Measurements from ENCODE around the gene MGAM2.
A peak's percentile ranks its signal among the peaks of the same experiment; 100 is the strongest.

The MGAM2 gene

DNA sequence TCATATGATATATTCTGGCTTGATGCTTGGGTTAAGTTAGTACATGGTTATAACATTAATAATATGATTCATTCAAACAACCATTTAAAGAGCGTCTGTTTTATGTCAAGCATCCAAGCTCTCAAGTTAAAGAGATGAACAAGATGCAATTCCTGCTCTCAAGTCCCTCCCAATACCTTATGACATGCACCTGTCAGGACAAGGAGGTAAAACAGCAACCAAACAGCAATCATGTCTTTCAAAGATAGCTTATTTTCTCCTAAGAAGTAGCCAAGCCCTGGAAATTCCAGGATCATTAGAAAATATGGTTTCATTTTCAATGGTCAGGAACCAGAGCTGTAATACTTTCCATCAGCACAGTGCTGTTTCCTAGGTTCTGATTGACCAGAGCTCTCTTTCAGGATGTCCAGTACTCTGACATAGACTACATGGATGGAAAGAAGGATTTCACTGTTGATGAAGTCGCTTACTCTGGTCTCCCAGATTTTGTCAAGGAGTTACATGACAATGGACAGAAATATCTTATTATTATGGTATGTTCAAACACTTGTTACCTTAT lies 29.0 kb downstream of the MGAM2 start:
- Histone ChIP-seq H3K4me1 (ENCODE audit: control insufficient read depth in 2 of 2, insufficient read depth in 2 of 2, low read length in 2 of 2) (no peaks in the 10 kb centered on the region), H3K9ac (ENCODE audit: low read depth in 1 of 2, low read length in 2 of 2) (no peak overlapping the region), H3K36me3 (ENCODE audit: control insufficient read depth in 2 of 2, insufficient read depth in 2 of 2, low read length in 2 of 2) (no peaks in the 10 kb centered on the region), H3K9me3 (ENCODE audit: control insufficient read depth in 2 of 2, low read length in 2 of 2) (no peaks in the 10 kb centered on the region), H3K27ac (ENCODE audit: low read depth in 2 of 2, low read length in 2 of 2) (no peak overlapping the region), H3K27me3 (ENCODE audit: control insufficient read depth in 2 of 2, insufficient read depth in 2 of 2, low read length in 2 of 2) (no peaks in the 10 kb centered on the region), H3K4me3 (ENCODE audit: low read length in 2 of 2) (no peak overlapping the region)

DNA sequence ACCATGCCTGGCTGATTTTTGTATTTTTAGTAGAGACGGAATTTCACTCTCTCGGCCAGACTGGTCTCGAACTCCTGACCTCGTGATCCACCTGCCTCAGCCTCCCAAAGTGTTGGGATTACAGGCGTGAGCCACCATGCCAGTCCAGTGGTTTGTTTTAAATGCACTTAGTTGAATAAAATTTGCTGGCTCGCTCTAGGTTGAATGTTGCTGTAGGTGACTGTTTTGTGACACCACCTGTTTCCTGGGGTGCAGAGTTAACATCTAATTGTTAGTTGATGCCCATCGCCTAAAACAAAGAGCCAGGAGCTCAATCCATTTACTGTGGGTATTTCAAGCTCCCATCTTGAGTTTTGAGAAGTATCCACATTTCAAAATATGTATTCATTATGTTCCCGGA lies 31.2 kb downstream of the MGAM2 start:
- H3K36me3 ChIP-seq (ENCODE audit: control insufficient read depth in 2 of 2, insufficient read depth in 2 of 2, low read length in 2 of 2): no peaks in the 10 kb centered on the region
- H3K4me1 ChIP-seq (ENCODE audit: control insufficient read depth in 2 of 2, insufficient read depth in 2 of 2, low read length in 2 of 2): no peaks in the 10 kb centered on the region
- no peak overlapping the region for H3K9ac ChIP-seq (ENCODE audit: low read depth in 1 of 2, low read length in 2 of 2)
- H3K9me3 ChIP-seq (ENCODE audit: control insufficient read depth in 2 of 2, low read length in 2 of 2): no peaks in the 10 kb centered on the region
- no peak overlapping the region for H3K27ac ChIP-seq (ENCODE audit: low read depth in 2 of 2, low read length in 2 of 2)
- no peak overlapping the region for H3K4me3 ChIP-seq (ENCODE audit: low read length in 2 of 2)
- no peaks in the 10 kb centered on the region for H3K27me3 ChIP-seq (ENCODE audit: control insufficient read depth in 2 of 2, insufficient read depth in 2 of 2, low read length in 2 of 2)

DNA sequence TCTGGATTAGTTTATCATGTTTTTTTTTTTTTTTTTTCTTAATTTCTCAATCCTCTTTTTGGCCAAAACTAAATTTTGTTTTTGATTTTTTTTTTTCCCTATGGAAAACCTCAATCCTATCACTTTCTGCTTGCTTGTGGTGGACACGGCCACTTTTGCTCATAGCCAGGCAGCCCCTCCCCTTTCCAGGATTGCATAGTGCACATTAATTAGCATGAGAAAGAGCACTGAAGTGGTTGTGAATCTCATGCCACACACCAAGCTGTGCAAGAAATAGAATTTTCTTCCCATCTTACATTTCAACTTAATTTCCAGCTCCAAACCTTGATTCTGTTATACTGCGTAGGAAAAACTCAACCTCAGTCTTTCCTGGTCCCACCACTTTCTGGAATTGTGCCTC lies 34.6 kb downstream of the MGAM2 start:
- no peak overlapping the region for H3K27ac ChIP-seq (ENCODE audit: low read depth in 2 of 2, low read length in 2 of 2)
- H3K4me3 ChIP-seq (ENCODE audit: low read length in 2 of 2): no peak overlapping the region
- H3K9me3 ChIP-seq (ENCODE audit: control insufficient read depth in 2 of 2, low read length in 2 of 2): no peaks in the 10 kb centered on the region
- H3K4me1 ChIP-seq (ENCODE audit: control insufficient read depth in 2 of 2, insufficient read depth in 2 of 2, low read length in 2 of 2): no peaks in the 10 kb centered on the region
- H3K36me3 ChIP-seq (ENCODE audit: control insufficient read depth in 2 of 2, insufficient read depth in 2 of 2, low read length in 2 of 2): no peaks in the 10 kb centered on the region
- H3K9ac ChIP-seq (ENCODE audit: low read depth in 1 of 2, low read length in 2 of 2): no peak overlapping the region
- no peaks in the 10 kb centered on the region for H3K27me3 ChIP-seq (ENCODE audit: control insufficient read depth in 2 of 2, insufficient read depth in 2 of 2, low read length in 2 of 2)

DNA sequence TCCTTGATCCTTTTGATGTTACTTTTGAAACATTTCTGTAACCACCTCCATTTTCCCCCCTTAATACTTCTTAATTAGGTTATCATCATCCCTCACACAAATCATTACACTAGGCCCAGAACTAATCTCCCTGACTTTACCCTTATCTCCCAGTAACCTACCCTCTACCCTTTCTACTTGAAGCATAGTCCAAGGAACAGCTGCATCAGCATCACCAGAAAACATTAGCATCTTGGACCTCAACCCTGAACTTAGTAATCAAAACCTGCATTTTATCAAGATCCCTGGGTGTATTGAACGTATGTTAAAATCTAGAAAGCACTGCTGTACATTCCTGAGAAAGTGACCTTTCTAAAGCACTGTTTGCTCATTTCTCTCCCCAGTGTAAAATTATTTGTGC lies 38.8 kb downstream of the MGAM2 start:
- Histone ChIP-seq H3K36me3 (ENCODE audit: control insufficient read depth in 2 of 2, insufficient read depth in 2 of 2, low read length in 2 of 2) (no peaks in the 10 kb centered on the region), H3K27me3 (ENCODE audit: control insufficient read depth in 2 of 2, insufficient read depth in 2 of 2, low read length in 2 of 2) (no peaks in the 10 kb centered on the region), H3K9me3 (ENCODE audit: control insufficient read depth in 2 of 2, low read length in 2 of 2) (no peaks in the 10 kb centered on the region), H3K9ac (ENCODE audit: low read depth in 1 of 2, low read length in 2 of 2) (no peak overlapping the region), H3K4me1 (ENCODE audit: control insufficient read depth in 2 of 2, insufficient read depth in 2 of 2, low read length in 2 of 2) (peaks cover 5 to 7% of the 10 kb centered on the region in 2 donors), H3K27ac (ENCODE audit: low read depth in 2 of 2, low read length in 2 of 2) (no peak overlapping the region), H3K4me3 (ENCODE audit: low read length in 2 of 2) (no peak overlapping the region)

DNA sequence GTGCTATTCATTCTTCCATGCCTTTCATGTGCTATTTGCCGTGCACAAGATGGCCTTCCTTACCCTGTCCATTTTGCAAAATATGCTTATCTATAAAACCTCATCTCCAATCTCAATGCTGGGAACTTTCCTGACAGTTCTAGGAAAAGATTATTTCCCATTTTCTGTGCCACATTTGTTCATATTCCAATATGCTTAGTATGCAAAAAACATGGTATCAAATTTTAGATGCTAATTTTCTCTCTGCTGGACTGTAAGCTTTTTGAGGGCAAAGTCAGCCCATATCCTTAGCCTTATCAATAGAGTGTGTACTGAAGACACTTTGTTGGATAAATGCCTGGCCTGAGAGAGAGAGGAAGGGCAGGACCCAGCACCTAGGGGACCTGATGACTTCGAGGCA lies 39.4 kb downstream of the MGAM2 start:
- H3K9ac ChIP-seq (ENCODE audit: low read depth in 1 of 2, low read length in 2 of 2): no peak overlapping the region
- H3K36me3 ChIP-seq (ENCODE audit: control insufficient read depth in 2 of 2, insufficient read depth in 2 of 2, low read length in 2 of 2): no peaks in the 10 kb centered on the region
- no peaks in the 10 kb centered on the region for H3K9me3 ChIP-seq (ENCODE audit: control insufficient read depth in 2 of 2, low read length in 2 of 2)
- H3K4me3 ChIP-seq (ENCODE audit: low read length in 2 of 2): no peak overlapping the region
- H3K27ac ChIP-seq (ENCODE audit: low read depth in 2 of 2, low read length in 2 of 2): no peak overlapping the region
- no peaks in the 10 kb centered on the region for H3K27me3 ChIP-seq (ENCODE audit: control insufficient read depth in 2 of 2, insufficient read depth in 2 of 2, low read length in 2 of 2)
- H3K4me1 ChIP-seq (ENCODE audit: control insufficient read depth in 2 of 2, insufficient read depth in 2 of 2, low read length in 2 of 2): peaks cover 5 to 7% of the 10 kb centered on the region in 2 donors

DNA sequence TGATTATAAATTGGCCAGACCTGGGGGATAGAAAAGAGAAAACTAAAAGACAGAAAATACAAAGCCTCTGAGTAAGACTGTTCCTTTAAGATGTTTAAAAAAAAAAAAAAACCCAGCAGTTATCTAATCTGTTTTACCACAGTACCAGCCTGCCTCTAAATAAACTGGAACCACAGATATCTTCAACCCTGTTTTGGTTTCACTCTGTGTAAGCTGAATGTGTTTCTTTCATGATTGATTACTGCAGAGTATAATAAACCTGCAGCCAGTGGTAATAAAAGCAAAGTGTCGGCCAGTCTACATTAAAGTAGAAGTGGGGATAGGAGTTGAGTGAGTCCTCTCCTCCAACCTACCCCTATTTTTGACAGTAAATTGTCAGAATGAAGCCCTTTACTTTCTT lies 40.6 kb downstream of the MGAM2 start:
- Histone ChIP-seq H3K4me1 (ENCODE audit: control insufficient read depth in 2 of 2, insufficient read depth in 2 of 2, low read length in 2 of 2) (peaks cover 5 to 7% of the 10 kb centered on the region in 2 donors), H3K27ac (ENCODE audit: low read depth in 2 of 2, low read length in 2 of 2) (no peak overlapping the region), H3K27me3 (ENCODE audit: control insufficient read depth in 2 of 2, insufficient read depth in 2 of 2, low read length in 2 of 2) (no peaks in the 10 kb centered on the region), H3K36me3 (ENCODE audit: control insufficient read depth in 2 of 2, insufficient read depth in 2 of 2, low read length in 2 of 2) (no peaks in the 10 kb centered on the region), H3K9ac (ENCODE audit: low read depth in 1 of 2, low read length in 2 of 2) (peak overlapping the region in 1 of 2 donors; percentile 14), H3K4me3 (ENCODE audit: low read length in 2 of 2) (peak overlapping the region in 1 of 2 donors; percentile 15), H3K9me3 (ENCODE audit: control insufficient read depth in 2 of 2, low read length in 2 of 2) (no peaks in the 10 kb centered on the region)

DNA sequence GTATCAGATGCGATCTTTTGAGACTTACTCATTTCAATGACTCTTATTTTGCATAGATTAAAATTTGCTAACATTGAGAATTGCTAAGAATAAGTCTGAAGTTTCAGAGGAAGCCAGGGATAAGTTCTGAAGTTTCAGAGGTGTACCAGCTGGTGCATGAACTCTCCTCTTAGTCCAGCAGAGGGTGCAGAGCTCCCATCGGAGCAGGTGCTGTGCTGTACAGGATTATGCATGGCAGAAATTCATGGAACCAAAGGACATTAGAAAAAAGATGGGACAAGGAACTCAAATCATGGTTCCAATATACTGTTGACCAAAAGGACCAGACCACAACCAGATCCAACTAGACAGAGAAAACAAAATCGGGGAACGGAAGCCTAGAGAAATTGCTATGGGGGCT lies 41.9 kb downstream of the MGAM2 start:
- Histone ChIP-seq H3K4me1 (ENCODE audit: control insufficient read depth in 2 of 2, insufficient read depth in 2 of 2, low read length in 2 of 2) (peaks cover 5 to 7% of the 10 kb centered on the region in 2 donors), H3K4me3 (ENCODE audit: low read length in 2 of 2) (no peak overlapping the region), H3K27me3 (ENCODE audit: control insufficient read depth in 2 of 2, insufficient read depth in 2 of 2, low read length in 2 of 2) (no peaks in the 10 kb centered on the region), H3K27ac (ENCODE audit: low read depth in 2 of 2, low read length in 2 of 2) (no peak overlapping the region), H3K9ac (ENCODE audit: low read depth in 1 of 2, low read length in 2 of 2) (no peak overlapping the region), H3K9me3 (ENCODE audit: control insufficient read depth in 2 of 2, low read length in 2 of 2) (no peaks in the 10 kb centered on the region), H3K36me3 (ENCODE audit: control insufficient read depth in 2 of 2, insufficient read depth in 2 of 2, low read length in 2 of 2) (no peaks in the 10 kb centered on the region)

DNA sequence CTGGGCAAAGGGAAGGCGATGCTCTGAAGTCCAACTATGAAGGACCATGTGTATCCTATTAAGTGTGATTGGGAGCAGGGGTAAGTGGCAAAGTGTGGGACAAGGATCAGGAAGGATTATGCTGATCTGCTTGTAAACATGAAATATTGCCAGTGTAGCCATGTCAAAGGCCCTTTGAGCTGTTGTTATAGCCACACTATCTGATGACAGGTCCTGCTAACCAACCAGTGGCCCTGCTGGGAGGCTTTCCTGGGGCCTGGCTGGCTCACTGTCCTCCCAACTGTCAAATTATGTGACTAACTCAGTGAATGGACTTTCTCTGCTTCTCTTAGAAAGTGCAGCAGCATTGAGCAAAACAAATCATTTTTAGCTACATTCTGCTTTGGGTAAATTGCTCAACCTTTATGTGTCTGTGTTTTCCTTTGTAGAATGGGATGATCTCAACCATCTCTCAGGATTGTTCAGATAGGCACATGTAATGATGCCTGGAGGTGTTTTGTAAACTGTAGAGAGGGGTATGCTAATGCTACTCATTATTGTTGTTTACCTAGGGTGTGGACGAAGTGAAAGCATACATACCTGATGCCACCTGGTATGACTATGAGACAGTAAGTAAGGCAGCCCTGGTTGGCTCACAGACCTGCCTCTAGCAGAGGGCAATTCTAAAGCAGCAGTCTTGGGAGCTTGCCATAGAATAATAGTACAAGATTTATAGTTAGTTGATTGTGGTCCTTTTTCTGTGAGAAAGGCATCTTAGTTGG lies 47.4 kb downstream of the MGAM2 start:
- Histone ChIP-seq H3K36me3 (ENCODE audit: control insufficient read depth in 2 of 2, insufficient read depth in 2 of 2, low read length in 2 of 2) (no peaks in the 10 kb centered on the region), H3K27me3 (ENCODE audit: control insufficient read depth in 2 of 2, insufficient read depth in 2 of 2, low read length in 2 of 2) (no peaks in the 10 kb centered on the region), H3K9ac (ENCODE audit: low read depth in 1 of 2, low read length in 2 of 2) (no peak overlapping the region), H3K27ac (ENCODE audit: low read depth in 2 of 2, low read length in 2 of 2) (no peak overlapping the region), H3K9me3 (ENCODE audit: control insufficient read depth in 2 of 2, low read length in 2 of 2) (no peaks in the 10 kb centered on the region), H3K4me1 (ENCODE audit: control insufficient read depth in 2 of 2, insufficient read depth in 2 of 2, low read length in 2 of 2) (no peaks in the 10 kb centered on the region), H3K4me3 (ENCODE audit: low read length in 2 of 2) (no peak overlapping the region)

DNA sequence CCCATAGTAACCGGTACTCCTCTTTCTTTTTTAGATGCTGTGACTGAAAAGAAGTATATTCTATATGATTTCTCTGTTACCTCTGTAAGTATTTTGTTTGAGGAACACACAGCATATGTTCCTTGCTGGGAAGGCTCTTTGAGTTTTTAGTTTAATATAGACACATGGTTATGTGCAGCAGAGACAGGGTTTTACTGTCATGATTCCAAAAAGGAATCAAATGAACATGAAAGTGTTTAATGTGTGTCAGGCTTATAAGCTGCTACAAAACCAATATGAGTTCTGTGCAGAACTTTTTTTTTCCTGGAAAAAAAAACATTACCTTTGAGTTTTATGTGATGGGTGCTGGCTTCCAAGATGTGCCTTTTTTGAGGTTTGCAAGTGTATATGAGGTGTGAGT lies 50.4 kb downstream of the MGAM2 start:
- no peak overlapping the region for H3K4me3 ChIP-seq (ENCODE audit: low read length in 2 of 2)
- H3K4me1 ChIP-seq (ENCODE audit: control insufficient read depth in 2 of 2, insufficient read depth in 2 of 2, low read length in 2 of 2): no peaks in the 10 kb centered on the region
- no peaks in the 10 kb centered on the region for H3K9me3 ChIP-seq (ENCODE audit: control insufficient read depth in 2 of 2, low read length in 2 of 2)
- no peaks in the 10 kb centered on the region for H3K27me3 ChIP-seq (ENCODE audit: control insufficient read depth in 2 of 2, insufficient read depth in 2 of 2, low read length in 2 of 2)
- H3K36me3 ChIP-seq (ENCODE audit: control insufficient read depth in 2 of 2, insufficient read depth in 2 of 2, low read length in 2 of 2): no peaks in the 10 kb centered on the region
- H3K9ac ChIP-seq (ENCODE audit: low read depth in 1 of 2, low read length in 2 of 2): no peak overlapping the region
- no peak overlapping the region for H3K27ac ChIP-seq (ENCODE audit: low read depth in 2 of 2, low read length in 2 of 2)

DNA sequence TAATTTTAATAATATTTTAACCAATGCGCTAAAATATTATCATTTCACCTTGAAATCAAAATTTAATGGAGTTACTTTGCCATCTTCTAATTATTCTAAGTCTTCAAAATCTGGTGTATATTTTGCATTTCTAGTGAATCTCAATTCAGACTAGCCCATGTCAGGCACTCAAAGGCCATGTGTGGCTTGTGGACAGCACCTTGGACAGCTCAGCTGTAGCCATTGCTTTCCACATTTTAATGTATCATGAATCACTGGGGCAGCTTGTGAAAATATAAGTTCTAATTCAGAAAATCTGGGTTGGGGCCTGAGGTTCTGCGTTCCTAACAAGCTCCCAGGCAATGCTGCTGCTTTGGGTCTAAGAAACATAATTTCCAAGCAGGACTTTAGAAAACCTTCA lies 57.2 kb downstream of the MGAM2 start:
- H3K27ac ChIP-seq (ENCODE audit: low read depth in 2 of 2, low read length in 2 of 2): no peak overlapping the region
- H3K4me3 ChIP-seq (ENCODE audit: low read length in 2 of 2): no peak overlapping the region
- H3K27me3 ChIP-seq (ENCODE audit: control insufficient read depth in 2 of 2, insufficient read depth in 2 of 2, low read length in 2 of 2): no peaks in the 10 kb centered on the region
- no peaks in the 10 kb centered on the region for H3K4me1 ChIP-seq (ENCODE audit: control insufficient read depth in 2 of 2, insufficient read depth in 2 of 2, low read length in 2 of 2)
- H3K9ac ChIP-seq (ENCODE audit: low read depth in 1 of 2, low read length in 2 of 2): no peak overlapping the region
- H3K36me3 ChIP-seq (ENCODE audit: control insufficient read depth in 2 of 2, insufficient read depth in 2 of 2, low read length in 2 of 2): no peaks in the 10 kb centered on the region
- H3K9me3 ChIP-seq (ENCODE audit: control insufficient read depth in 2 of 2, low read length in 2 of 2): no peaks in the 10 kb centered on the region

Data from mucosa of rectum (tissue), 2 donors.